ENCODE measurements around the gene OVOL2. TPM values are rescaled to one million over a fixed set of nuclear protein-coding genes. Genes with fewer than 3 reads are reported as not detected.

OVOL2 gene
- total and polyA plus RNA-seq, 4 donors = 0.13 to 0.17 TPM; not detected in 2

DNA sequence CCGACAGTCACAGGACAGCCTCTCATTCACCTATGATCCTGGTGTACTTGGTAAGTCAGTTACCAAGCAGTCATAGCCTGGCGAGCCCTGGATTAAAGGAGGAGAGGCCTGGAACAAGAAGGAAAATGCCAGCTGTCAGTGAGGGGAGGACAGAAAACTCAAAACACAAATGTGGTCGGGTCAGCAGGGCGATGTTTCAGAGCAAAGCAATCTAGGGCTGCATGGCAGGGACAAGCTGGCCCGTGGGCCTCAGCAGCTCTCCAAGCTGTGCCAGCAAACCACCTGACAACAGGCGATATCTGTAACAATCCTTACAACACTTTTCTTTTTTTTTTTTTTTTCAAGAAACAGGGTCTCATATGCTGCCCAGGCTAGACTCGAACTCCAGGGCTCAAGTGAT lies 48.6 kb downstream of the OVOL2 start:
- no peak for TF ChIP-seq JUND (IDR thresholded peaks at IDR 0.05)
- TF ChIP-seq TAF1 (conservative IDR thresholded peaks at IDR 0.05) = no peak
- TF ChIP-seq, protein P1, sequence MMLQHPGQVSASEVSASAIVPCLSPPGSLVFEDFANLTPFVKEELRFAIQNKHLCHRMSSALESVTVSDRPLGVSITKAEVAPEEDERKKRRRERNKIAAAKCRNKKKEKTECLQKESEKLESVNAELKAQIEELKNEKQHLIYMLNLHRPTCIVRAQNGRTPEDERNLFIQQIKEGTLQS (IDR thresholded peaks at IDR 0.05) = no peak
- TF ChIP-seq, protein P2, sequence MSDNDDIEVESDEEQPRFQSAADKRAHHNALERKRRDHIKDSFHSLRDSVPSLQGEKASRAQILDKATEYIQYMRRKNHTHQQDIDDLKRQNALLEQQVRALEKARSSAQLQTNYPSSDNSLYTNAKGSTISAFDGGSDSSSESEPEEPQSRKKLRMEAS (IDR thresholded peaks at IDR 0.05) = no peak
- TF ChIP-seq, protein P3, sequence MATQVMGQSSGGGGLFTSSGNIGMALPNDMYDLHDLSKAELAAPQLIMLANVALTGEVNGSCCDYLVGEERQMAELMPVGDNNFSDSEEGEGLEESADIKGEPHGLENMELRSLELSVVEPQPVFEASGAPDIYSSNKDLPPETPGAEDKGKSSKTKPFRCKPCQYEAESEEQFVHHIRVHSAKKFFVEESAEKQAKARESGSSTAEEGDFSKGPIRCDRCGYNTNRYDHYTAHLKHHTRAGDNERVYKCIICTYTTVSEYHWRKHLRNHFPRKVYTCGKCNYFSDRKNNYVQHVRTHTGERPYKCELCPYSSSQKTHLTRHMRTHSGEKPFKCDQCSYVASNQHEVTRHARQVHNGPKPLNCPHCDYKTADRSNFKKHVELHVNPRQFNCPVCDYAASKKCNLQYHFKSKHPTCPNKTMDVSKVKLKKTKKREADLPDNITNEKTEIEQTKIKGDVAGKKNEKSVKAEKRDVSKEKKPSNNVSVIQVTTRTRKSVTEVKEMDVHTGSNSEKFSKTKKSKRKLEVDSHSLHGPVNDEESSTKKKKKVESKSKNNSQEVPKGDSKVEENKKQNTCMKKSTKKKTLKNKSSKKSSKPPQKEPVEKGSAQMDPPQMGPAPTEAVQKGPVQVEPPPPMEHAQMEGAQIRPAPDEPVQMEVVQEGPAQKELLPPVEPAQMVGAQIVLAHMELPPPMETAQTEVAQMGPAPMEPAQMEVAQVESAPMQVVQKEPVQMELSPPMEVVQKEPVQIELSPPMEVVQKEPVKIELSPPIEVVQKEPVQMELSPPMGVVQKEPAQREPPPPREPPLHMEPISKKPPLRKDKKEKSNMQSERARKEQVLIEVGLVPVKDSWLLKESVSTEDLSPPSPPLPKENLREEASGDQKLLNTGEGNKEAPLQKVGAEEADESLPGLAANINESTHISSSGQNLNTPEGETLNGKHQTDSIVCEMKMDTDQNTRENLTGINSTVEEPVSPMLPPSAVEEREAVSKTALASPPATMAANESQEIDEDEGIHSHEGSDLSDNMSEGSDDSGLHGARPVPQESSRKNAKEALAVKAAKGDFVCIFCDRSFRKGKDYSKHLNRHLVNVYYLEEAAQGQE (IDR thresholded peaks at IDR 0.05) = no peak
- TF ChIP-seq, protein P4, sequence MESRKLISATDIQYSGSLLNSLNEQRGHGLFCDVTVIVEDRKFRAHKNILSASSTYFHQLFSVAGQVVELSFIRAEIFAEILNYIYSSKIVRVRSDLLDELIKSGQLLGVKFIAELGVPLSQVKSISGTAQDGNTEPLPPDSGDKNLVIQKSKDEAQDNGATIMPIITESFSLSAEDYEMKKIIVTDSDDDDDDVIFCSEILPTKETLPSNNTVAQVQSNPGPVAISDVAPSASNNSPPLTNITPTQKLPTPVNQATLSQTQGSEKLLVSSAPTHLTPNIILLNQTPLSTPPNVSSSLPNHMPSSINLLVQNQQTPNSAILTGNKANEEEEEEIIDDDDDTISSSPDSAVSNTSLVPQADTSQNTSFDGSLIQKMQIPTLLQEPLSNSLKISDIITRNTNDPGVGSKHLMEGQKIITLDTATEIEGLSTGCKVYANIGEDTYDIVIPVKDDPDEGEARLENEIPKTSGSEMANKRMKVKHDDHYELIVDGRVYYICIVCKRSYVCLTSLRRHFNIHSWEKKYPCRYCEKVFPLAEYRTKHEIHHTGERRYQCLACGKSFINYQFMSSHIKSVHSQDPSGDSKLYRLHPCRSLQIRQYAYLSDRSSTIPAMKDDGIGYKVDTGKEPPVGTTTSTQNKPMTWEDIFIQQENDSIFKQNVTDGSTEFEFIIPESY (IDR thresholded peaks at IDR 0.05) = no peak
- TF ChIP-seq HNF4A (conservative IDR thresholded peaks at IDR 0.05) = no peak
- TF ChIP-seq SP1 (IDR thresholded peaks at IDR 0.05) = no peak
- no peak for TF ChIP-seq RXRA (IDR thresholded peaks at IDR 0.05)
- no peak for TF ChIP-seq GABPA (IDR thresholded peaks at IDR 0.05 in 1 of 2, conservative IDR thresholded peaks at IDR 0.05 in 1 of 2)
- TF ChIP-seq, protein P5, sequence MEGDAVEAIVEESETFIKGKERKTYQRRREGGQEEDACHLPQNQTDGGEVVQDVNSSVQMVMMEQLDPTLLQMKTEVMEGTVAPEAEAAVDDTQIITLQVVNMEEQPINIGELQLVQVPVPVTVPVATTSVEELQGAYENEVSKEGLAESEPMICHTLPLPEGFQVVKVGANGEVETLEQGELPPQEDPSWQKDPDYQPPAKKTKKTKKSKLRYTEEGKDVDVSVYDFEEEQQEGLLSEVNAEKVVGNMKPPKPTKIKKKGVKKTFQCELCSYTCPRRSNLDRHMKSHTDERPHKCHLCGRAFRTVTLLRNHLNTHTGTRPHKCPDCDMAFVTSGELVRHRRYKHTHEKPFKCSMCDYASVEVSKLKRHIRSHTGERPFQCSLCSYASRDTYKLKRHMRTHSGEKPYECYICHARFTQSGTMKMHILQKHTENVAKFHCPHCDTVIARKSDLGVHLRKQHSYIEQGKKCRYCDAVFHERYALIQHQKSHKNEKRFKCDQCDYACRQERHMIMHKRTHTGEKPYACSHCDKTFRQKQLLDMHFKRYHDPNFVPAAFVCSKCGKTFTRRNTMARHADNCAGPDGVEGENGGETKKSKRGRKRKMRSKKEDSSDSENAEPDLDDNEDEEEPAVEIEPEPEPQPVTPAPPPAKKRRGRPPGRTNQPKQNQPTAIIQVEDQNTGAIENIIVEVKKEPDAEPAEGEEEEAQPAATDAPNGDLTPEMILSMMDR (IDR thresholded peaks at IDR 0.05; ENCODE audit: low read depth, low read length, missing input control) = no peak
- no peak for TF ChIP-seq FOXA2 (IDR thresholded peaks at IDR 0.05)
- TF ChIP-seq EGR1 (IDR thresholded peaks at IDR 0.05; ENCODE audit: low read depth in 2 of 2) = no peak
- Histone ChIP-seq H3K4me1 (ENCODE audit: control insufficient read depth in 4 of 4, insufficient read depth in 4 of 4, low read length in 3 of 4) (peaks cover 0 to 5% (median 3%) of the 10 kb centered on the region in 4 donors), H3K9ac (ENCODE audit: low read depth in 1 of 2, low read length in 2 of 2) (no peak overlapping the region), H3K36me3 (ENCODE audit: control insufficient read depth in 4 of 4, insufficient read depth in 3 of 4, low read depth in 1 of 4, low read length in 3 of 4) (no peaks in the 10 kb centered on the region), H3K9me3 (ENCODE audit: control insufficient read depth in 4 of 4, low read length in 3 of 4) (no peaks in the 10 kb centered on the region), H3K4me3 (ENCODE audit: low read depth in 1 of 3, low read length in 3 of 3) (no peak overlapping the region), H3K27ac (ENCODE audit: low read depth in 1 of 2, low read length in 2 of 2) (no peak overlapping the region), H3K27me3 (ENCODE audit: control insufficient read depth in 4 of 4, insufficient read depth in 4 of 4, low read length in 3 of 4) (no peaks in the 10 kb centered on the region)
- no peak for DNase-seq (ENCODE audit: low spot score)
- 82% methylated on average over 7 of the region's 7 CpGs for WGBS

DNA sequence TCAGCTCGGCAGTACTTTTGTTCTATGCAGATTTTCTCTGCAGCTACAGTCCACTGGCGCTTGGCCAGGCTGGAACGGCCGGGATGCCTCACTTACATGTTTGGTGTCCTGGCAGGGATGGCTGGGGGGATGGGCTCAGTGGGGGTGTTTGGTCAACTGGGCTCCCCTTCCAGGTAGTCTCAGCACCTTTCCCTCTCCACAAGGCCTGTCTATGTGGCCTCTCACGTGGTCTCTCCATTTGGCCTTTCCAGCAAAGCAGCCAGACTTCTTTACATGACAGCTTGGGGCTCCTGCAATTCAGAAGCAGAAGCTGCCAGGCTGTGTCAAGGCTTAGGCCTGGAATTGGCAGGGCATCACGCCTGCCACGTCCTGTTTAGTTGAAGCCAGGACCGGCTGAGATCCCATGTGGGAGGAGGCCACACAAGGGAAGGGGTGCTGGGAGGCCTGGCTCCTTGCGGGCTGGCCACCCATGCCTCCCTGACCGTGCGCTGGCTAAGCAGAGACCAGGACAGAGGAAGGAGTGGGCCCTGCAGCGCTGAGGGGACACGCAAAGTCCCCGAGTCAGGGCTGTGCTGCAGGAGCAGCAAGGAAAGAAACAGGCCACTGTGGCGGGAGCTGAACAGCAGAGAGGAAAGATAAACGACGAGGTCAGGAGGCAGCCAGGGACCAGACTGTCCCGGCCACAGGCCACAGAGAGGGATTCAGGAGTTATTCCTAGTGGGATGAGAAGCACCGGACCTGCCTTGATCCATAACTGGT lies 50.0 kb downstream of the OVOL2 start:
- Histone ChIP-seq H3K4me1 (ENCODE audit: control insufficient read depth in 4 of 4, insufficient read depth in 4 of 4, low read length in 3 of 4) (peaks cover 0 to 5% (median 3%) of the 10 kb centered on the region in 4 donors), H3K27ac (ENCODE audit: low read depth in 1 of 2, low read length in 2 of 2) (no peak overlapping the region), H3K27me3 (ENCODE audit: control insufficient read depth in 4 of 4, insufficient read depth in 4 of 4, low read length in 3 of 4) (no peaks in the 10 kb centered on the region), H3K36me3 (ENCODE audit: control insufficient read depth in 4 of 4, insufficient read depth in 3 of 4, low read depth in 1 of 4, low read length in 3 of 4) (no peaks in the 10 kb centered on the region), H3K4me3 (ENCODE audit: low read depth in 1 of 3, low read length in 3 of 3) (no peak overlapping the region), H3K9ac (ENCODE audit: low read depth in 1 of 2, low read length in 2 of 2) (no peak overlapping the region), H3K9me3 (ENCODE audit: control insufficient read depth in 4 of 4, low read length in 3 of 4) (no peaks in the 10 kb centered on the region)
- WGBS = 69% methylated on average over 19 of the region's 19 CpGs
- TF ChIP-seq RXRA (IDR thresholded peaks at IDR 0.05) (no peak), HNF4A (conservative IDR thresholded peaks at IDR 0.05) (no peak), JUND (IDR thresholded peaks at IDR 0.05) (no peak), GABPA (IDR thresholded peaks at IDR 0.05 in 1 of 2, conservative IDR thresholded peaks at IDR 0.05 in 1 of 2) (no peak), YY1 (IDR thresholded peaks at IDR 0.05) (no peak), FOXA1 (IDR thresholded peaks at IDR 0.05) (no peak), HNF4G (IDR thresholded peaks at IDR 0.05) (no peak), TAF1 (conservative IDR thresholded peaks at IDR 0.05) (no peak), SP1 (IDR thresholded peaks at IDR 0.05) (no peak), RAD21 (IDR thresholded peaks at IDR 0.05) (no peak), EGR1 (IDR thresholded peaks at IDR 0.05; ENCODE audit: low read depth in 2 of 2) (no peak), FOXA2 (IDR thresholded peaks at IDR 0.05) (no peak)
- TF ChIP-seq, protein P4 (IDR thresholded peaks at IDR 0.05) = no peak
- TF ChIP-seq, protein P1 (IDR thresholded peaks at IDR 0.05) = no peak
- no peak for DNase-seq (ENCODE audit: low spot score)
